Aorta (tissue), 5 donors: Measurements from ENCODE around the gene TMPRSS9. TPM values are rescaled to one million over a fixed set of nuclear protein-coding genes. Genes with fewer than 3 reads are reported as not detected.

Source experiments
- ATAC-seq: fragments of 200-7000 bp; cut with Tn5 transposase; one replicate; pipeline ENCODE4 v1.9.1; 2022; ENCODE audit warnings: moderate library complexity; ENCODE audit not compliant: low FRiP score
- DNase-seq, 2 donors: peaks; one replicate each; pipeline ENCODE4 v3.0.0-alpha.2; 2020
- H3K27ac ChIP-seq, 2 donors: one replicate each; pipeline ENCODE4 v1.5.1; 2013; ENCODE audit warnings: low read length in 2 of 2, mild to moderate bottlenecking in 2 of 2, moderate library complexity in 2 of 2, control low read depth in 1 of 2, inconsistent platforms in 1 of 2, low read depth in 1 of 2
- H3K27me3 ChIP-seq, 2 donors: one replicate each; pipeline ENCODE4 v1.6.1; 2013; ENCODE audit warnings: control low read depth in 1 of 2, low read length in 1 of 2, mild to moderate bottlenecking in 1 of 2, moderate library complexity in 1 of 2; ENCODE audit not compliant: insufficient read depth in 2 of 2, control insufficient read depth in 1 of 2
- H3K36me3 ChIP-seq, 2 donors: one replicate each; pipeline ENCODE4 v1.6.1; 2013; ENCODE audit warnings: control low read depth in 1 of 2, low read length in 1 of 2, mild to moderate bottlenecking in 1 of 2; ENCODE audit not compliant: insufficient read depth in 2 of 2, control insufficient read depth in 1 of 2
- H3K4me1 ChIP-seq, 2 donors: one replicate each; pipeline ENCODE4 v1.6.1; 2013; ENCODE audit warnings: low read length in 2 of 2, control low read depth in 1 of 2, mild to moderate bottlenecking in 1 of 2, moderate library complexity in 1 of 2; ENCODE audit not compliant: insufficient read depth in 2 of 2, control insufficient read depth in 1 of 2
- H3K4me3 ChIP-seq, 2 donors: one replicate each; pipeline ENCODE4 v1.5.1; 2013; ENCODE audit warnings: low read length in 2 of 2, control low read depth in 1 of 2, mild to moderate bottlenecking in 1 of 2
- H3K9me3 ChIP-seq: one replicate; pipeline ENCODE4 v1.6.1; 2013; ENCODE audit warnings: mild to moderate bottlenecking, low read length; ENCODE audit not compliant: control insufficient read depth
- WGBS, 2 donors: extraction: QIAGEN DNeasy Blood & Tissue Kit; methylation state at CpG; one replicate each; pipeline ENCODE4 v1.1.7; 2013; 5-methylcytosine and 5-hydroxymethylcytosine counted together
- intact Hi-C, 2 donors: fragments of 100-400 bp; cut with DNase I; formaldehyde crosslinking; loops; one replicate each; pipeline versions ENCODE4 v1.14.2 to v1.15.0; 2022
- polyA plus RNA-seq, 2 donors: library from polyadenylated mRNA; stranded (reverse); fragments of 200-250 nt; gene quantifications; one replicate each; pipeline ENCODE4 v1.2.3, GENCODE V29; 2013
- total RNA-seq, 2 donors: library from RNA; stranded (reverse); fragmentation: NEBNext Ultra II Directional; extraction: Animal tissue kit (Norgen Biotek cat#: 25700); gene quantifications; one replicate each; pipeline ENCODE4 v1.2.1, GENCODE V29; 2021
- donor health status: healthy with polysubstance abuse.
- donor health status: Bipolar disorder and iron deficiency.
- donor health status: DM: no; HTN: no; CAD: no.
- donor health status: DM: no; HTN: no; CAD: no.
- donor health status: DM: yes; HTN: yes; CAD: no.

Gene TMPRSS9
- total and polyA plus RNA-seq, 4 donors = 0.23 to 0.27 TPM; not detected in 2

DNA sequence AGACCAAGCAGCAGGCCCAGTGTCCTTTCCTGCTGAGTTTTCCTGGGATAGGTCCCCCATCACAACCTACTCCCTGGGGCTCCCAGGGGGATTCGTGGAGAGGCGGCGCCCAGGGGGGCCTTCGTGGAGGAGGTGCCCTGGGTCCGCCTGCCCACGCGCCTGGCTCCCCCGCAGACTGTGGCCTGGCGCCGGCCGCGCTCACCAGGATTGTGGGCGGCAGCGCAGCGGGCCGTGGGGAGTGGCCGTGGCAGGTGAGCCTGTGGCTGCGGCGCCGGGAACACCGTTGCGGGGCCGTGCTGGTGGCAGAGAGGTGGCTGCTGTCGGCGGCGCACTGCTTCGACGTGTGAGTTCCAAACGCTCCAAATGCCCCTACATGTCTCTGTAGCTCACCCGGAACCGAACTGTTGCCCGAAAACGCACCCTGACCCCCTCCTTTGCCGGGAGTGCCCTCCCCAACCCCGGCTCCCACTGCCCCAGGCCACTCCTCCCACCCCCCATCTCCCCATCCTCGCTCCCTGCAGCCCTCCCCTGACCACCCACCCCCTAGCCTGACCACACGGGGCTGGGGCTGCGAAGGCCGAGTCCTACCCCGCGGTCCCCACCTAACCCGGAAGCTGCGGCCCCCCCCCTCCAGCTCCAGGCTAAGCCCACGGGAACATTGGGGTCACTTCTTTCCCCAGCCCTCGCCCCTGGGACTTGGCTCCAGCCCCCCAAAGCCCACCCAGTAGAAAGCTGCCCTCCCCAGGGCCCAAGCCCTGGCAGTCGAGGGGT, 64.0 kb downstream of the TMPRSS9 start:
- intact Hi-C loops = no loop called here
- ATAC-seq (no peak), DNase-seq (no peak)
- no peak overlapping the region for H3K4me3 ChIP-seq
- H3K4me1 ChIP-seq = no peaks in the 10 kb centered on the region
- no peaks in the 10 kb centered on the region for H3K9me3 ChIP-seq
- 88 to 89% methylated on average over 44 to 46 of the region's 46 CpGs for WGBS, 2 donors
- H3K27me3 ChIP-seq = no peaks in the 10 kb centered on the region
- no peaks in the 10 kb centered on the region for H3K36me3 ChIP-seq
- H3K27ac ChIP-seq = no peak overlapping the region

DNA sequence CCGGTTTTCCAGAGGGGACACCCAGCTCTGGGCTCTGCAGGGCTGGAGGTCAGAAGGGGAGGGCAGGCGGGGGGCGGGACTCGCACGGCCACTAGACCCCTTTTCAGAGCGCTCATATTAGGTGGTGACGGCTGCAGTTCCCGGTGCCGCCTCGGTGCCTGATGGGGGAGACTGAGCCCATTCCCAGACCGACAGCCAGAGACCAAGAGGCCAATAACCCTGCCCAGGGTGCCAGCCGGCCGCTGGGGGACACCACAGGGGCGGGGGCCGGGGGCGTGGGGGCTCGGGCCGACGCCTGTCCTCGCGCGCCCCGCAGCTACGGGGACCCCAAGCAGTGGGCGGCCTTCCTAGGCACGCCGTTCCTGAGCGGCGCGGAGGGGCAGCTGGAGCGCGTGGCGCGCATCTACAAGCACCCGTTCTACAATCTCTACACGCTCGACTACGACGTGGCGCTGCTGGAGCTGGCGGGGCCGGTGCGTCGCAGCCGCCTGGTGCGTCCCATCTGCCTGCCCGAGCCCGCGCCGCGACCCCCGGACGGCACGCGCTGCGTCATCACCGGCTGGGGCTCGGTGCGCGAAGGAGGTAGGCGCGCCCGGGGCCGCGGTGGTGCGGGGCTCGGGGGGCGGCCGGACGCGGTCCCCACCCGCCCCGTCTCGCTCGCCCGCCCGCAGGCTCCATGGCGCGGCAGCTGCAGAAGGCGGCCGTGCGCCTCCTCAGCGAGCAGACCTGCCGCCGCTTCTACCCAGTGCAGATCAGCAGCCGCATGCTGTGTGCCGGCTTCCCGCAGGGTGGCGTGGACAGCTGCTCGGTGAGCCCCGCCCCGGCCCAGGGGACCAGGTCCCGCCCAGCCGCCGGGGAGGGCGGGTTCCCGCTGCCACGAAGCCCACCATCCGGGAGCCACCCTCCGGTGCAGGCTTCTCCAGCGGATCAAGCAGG, 64.9 kb downstream of the TMPRSS9 start:
- Histone ChIP-seq H3K36me3 (no peaks in the 10 kb centered on the region), H3K4me3 (no peak overlapping the region), H3K9me3 (no peaks in the 10 kb centered on the region), H3K27me3 (no peaks in the 10 kb centered on the region), H3K27ac (no peak overlapping the region), H3K4me1 (no peaks in the 10 kb centered on the region)
- intact Hi-C loops = loop anchor here in 1 of 2 donors (5.0 kb wide), 1 partner anchor 187 kb away; no protein-coding TSS in a partner anchor
- ATAC-seq = no peak
- 27 to 33% methylated on average over 86 to 101 of the region's 101 CpGs for WGBS, 2 donors
- peak in 1 of 2 donors; percentile 82 for DNase-seq

DNA sequence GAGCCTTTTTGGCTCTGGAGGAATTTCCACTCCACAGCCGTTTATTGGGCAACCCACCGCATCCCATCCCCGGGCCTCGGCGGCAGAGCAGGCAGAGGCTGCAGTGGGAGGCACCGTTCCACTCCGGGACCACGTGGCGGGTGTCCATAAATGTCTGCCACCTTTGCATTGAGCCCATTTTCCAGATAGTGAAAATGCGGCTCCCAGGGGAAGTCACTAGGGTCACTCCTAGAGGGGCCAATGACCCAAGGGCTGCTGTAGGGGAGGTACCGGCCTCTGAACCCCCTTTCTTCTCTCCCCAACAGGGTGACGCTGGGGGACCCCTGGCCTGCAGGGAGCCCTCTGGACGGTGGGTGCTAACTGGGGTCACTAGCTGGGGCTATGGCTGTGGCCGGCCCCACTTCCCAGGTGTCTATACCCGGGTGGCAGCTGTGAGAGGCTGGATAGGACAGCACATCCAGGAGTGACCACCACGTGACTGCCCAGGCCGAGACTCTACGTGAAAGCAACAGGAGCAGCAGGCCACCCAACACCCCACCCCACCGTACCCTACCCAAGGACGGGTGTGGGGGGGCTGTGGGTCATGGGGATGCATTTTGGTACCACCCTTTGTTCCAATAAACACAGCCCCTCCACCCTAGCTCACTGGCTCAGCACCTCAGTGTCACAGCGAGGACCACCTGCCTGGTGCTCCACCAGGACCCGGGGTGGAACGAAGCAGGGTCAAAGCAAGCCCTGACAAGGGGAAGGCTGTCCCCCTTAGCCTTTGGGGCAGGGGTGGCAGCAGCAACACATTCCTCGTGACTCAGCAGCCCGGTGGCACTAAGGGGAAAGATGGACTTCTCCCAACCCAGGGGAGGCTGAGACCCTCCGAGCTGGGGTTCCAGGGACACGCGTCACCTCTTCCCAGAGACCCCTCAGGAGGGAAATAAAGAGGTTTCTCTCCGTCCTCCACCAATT, 65.8 kb downstream of the TMPRSS9 start:
- Histone ChIP-seq H3K27me3 (no peaks in the 10 kb centered on the region), H3K36me3 (no peaks in the 10 kb centered on the region), H3K4me1 (no peaks in the 10 kb centered on the region), H3K9me3 (no peaks in the 10 kb centered on the region), H3K27ac (no peak overlapping the region), H3K4me3 (no peak overlapping the region)
- ATAC-seq (no peak), DNase-seq (no peak)
- intact Hi-C loops = loop anchor here in 1 of 2 donors (5.0 kb wide), 1 partner anchor 186 kb away; no protein-coding TSS in a partner anchor
- WGBS, 2 donors = 68% methylated on average over 29 of the region's 29 CpGs

DNA sequence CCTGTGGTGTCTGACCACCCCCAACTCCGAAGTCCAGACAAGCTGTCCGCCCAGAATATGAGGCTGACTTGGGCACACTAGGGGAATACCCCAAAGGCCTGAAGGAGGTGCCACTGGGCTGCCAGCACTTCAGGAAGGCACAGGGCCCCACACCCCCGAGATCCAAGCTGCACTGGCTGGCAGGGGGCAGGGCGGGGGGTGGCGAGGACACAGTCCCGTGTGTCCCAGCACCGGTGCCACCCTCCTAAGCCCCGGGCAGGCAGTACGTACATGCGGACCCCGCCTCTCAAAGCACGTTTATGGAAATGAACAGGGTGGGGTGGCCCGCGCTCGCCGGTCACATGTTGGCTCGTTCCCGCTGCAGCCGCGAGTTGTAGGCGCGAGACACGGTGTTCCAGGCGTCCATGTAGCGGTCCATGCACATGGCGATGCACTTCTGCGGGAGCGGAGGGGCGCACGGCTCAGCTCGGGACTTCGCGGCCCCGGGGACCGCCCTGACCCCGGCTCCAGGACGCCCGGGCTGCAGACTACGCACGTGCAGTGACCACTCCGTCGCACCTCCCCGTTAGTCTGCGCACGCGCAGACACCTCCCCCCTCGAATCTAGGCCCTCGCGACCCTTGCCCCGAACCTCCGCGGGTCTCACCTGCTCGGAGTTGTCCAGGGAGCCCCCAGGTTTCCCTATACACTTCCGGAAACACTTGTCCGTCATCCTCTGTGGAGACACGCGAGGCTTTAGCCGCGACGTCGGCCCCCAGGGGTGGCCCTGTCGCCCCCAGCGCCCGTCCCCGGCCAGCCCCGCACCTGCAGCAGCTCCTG, 66.8 kb downstream of the TMPRSS9 start:
- H3K4me3 ChIP-seq = peak overlapping the region; percentile 45 to 76
- no peaks in the 10 kb centered on the region for H3K27me3 ChIP-seq
- DNase-seq (no peak), ATAC-seq (no peak)
- H3K27ac ChIP-seq = no peak overlapping the region
- no peaks in the 10 kb centered on the region for H3K36me3 ChIP-seq
- intact Hi-C loops = loop anchor here in 1 of 2 donors (5.0 kb wide), 1 partner anchor 185 kb away; no protein-coding TSS in a partner anchor
- 5 to 8% methylated on average over 63 to 66 of the region's 66 CpGs for WGBS, 2 donors
- no peaks in the 10 kb centered on the region for H3K4me1 ChIP-seq
- H3K9me3 ChIP-seq = no peaks in the 10 kb centered on the region

DNA sequence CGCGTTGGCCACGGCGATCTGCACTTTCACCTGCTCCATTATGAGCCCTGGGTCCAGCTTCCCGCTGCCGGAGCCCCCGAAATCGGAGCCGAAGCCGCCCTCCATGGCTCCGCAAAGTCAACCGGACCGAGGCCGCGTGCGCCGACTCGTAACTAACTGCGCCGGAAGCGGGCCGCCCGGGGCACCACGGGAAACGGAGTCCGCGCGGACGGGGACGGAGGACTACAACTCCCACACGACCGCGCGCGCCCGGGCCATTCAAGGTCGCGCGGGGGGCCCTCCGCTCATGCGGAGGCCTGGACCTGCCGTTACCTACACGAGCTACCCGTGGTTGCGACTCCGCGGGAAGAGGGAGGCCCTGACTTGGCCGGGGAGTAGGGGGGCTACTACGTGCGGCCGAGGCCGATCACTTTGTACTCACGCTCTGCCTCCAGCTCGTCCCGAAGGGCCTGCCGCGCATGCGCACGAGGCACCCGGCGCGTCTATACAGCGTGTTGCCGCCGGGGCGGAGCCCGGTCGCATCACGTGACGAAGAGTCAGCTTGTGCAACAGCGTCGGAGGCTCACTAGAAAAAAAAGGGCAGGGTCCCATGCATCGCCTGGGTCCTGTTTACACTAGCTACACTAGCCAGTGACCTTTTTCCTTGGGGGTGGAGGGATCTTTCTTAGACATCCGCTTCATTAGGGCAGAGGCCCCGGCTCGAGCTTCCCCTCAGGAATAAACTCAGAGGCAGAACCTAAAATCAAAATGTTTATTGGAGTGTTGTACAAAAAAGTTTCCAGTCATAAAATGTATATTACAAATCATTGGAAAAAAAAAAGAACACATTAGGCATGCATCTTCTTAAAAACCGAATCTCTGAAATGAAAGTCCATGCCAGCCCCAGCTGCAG, 67.6 kb downstream of the TMPRSS9 start, which contains the start of gene TIMM13:
Gene TIMM13, minus strand, starts transcription at position 158 of the 892 bp plus-strand sequence. Its CDS starts 53 bp downstream, at position 105.
- peak within 1 kb of the TSS; percentile 45 to 76 for H3K4me3 ChIP-seq
- H3K27me3 ChIP-seq = no peaks in the 10 kb centered on the region
- no peaks in the 10 kb centered on the region for H3K4me1 ChIP-seq
- WGBS, 2 donors = 0% methylated on average over 77 of the region's 77 CpGs
- intact Hi-C loops = loop anchor here in 1 of 2 donors (5.0 kb wide), 1 partner anchor 185 kb away; no protein-coding TSS in a partner anchor
- peak within 1 kb of the TSS; percentile 51 to 85 for H3K27ac ChIP-seq
- ATAC-seq = peak; percentile 96
- H3K36me3 ChIP-seq = no peaks in the 10 kb centered on the region
- DNase-seq = peak; percentile 98 to 99
- no peaks in the 10 kb centered on the region for H3K9me3 ChIP-seq

DNA sequence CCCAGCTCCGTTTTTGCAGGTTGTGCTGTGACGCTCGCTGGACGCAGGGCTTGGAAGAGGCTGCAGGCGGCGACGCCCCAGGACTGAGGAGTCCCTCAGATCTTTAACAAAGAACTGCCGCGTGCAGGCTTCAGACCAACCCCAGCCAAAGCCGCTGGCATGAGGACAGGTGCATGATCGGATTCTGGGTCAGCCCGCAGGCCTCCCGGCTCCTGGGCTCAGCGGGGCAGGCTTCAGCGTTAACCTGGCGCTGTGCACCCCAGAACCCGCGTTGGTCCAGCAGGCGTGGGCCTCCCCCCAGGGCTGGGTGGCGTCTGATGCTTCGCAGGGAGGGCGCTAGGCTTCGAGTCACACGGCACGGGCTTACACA, 68.2 kb downstream of the TMPRSS9 start:
- Histone ChIP-seq H3K9me3 (no peaks in the 10 kb centered on the region), H3K4me3 (no peak overlapping the region), H3K4me1 (no peaks in the 10 kb centered on the region), H3K27ac (peak overlapping the region in 1 of 2 donors; percentile 55), H3K27me3 (no peaks in the 10 kb centered on the region), H3K36me3 (no peaks in the 10 kb centered on the region)
- 14 to 24% methylated on average over 25 of the region's 25 CpGs for WGBS, 2 donors
- no peak for ATAC-seq
- no peak for DNase-seq
- intact Hi-C loops = loop anchor here in 1 of 2 donors (5.0 kb wide), 1 partner anchor 184 kb away; no protein-coding TSS in a partner anchor
